ENCODE results near the gene ZSWIM8.
"Not testable (repeated sequence)": the region's sequence is repeated elsewhere in the genome, so short reads cannot be mapped to it uniquely, and the experiment has no call there.

The ZSWIM8 gene

GRCh38 chr10:73773152-73773879, 12.1 kb upstream of the ZSWIM8 start:
- DNase-seq: no peak

GRCh38 chr10:73774637-73775036, 10.8 kb upstream of the ZSWIM8 start:
- peak; percentile 91 for DNase-seq

GRCh38 chr10:73779018-73779417, 6.4 kb upstream of the ZSWIM8 start:
- DNase-seq: no peak

GRCh38 chr10:73779539-73780197, 5.7 kb upstream of the ZSWIM8 start:
- DNase-seq: no peak

GRCh38 chr10:73780301-73780700, 5.1 kb upstream of the ZSWIM8 start:
- no peak for DNase-seq

GRCh38 chr10:73780966-73781365, 4.4 kb upstream of the ZSWIM8 start:
- DNase-seq: peak; percentile 23

GRCh38 chr10:73781548-73781878, 3.9 kb upstream of the ZSWIM8 start:
- no peak for DNase-seq

GRCh38 chr10:73781879-73782748, 3.3 kb upstream of the ZSWIM8 start, which contains the start of gene CHCHD1:
CHCHD1 (plus strand) TSS chr10:73782048; CDS start chr10:73782076, 28 bp downstream.
- DNase-seq: peak; percentile 95

- peak; percentile 25 for DNase-seq
These were observed 2.7 kb upstream of the ZSWIM8 start for GRCh38 chr10:73782749-73783085.

- peak; percentile 49 for DNase-seq
These were observed 510 bp downstream of the ZSWIM8 start for GRCh38 chr10:73785721-73786511.

- peak; percentile 19 for DNase-seq
These were observed 1.1 kb downstream of the ZSWIM8 start for GRCh38 chr10:73786512-73786885.

- DNase-seq: not testable (repeated sequence)
These were observed 1.8 kb downstream of the ZSWIM8 start for GRCh38 chr10:73787031-73787800.

GRCh38 chr10:73788864-73789658, 3.7 kb downstream of the ZSWIM8 start:
- no peak for DNase-seq

- DNase-seq: no peak
These were observed 4.3 kb downstream of the ZSWIM8 start for GRCh38 chr10:73789659-73790055.

GRCh38 chr10:73790886-73791625, 5.7 kb downstream of the ZSWIM8 start:
- DNase-seq: no peak

GRCh38 chr10:73791871-73792400, 6.5 kb downstream of the ZSWIM8 start:
- no peak for DNase-seq

GRCh38 chr10:73793456-73793855, 8.1 kb downstream of the ZSWIM8 start:
- DNase-seq: no peak

GRCh38 chr10:73795491-73795890, 10.1 kb downstream of the ZSWIM8 start:
- DNase-seq: not testable (repeated sequence)

GRCh38 chr10:73796035-73796434, 10.6 kb downstream of the ZSWIM8 start:
- not testable (repeated sequence) for DNase-seq

- DNase-seq: no peak
These were observed 11.4 kb downstream of the ZSWIM8 start for GRCh38 chr10:73796766-73797165.
